Fibroblast of villous mesenchyme (primary cell): ENCODE data around the gene CD22. TPM values are rescaled to one million over a fixed set of nuclear protein-coding genes. Genes with fewer than 3 reads are reported as not detected.

Experiments used
- DNase-seq: peaks from one replicate; pipeline ENCODE4 v3.0.0-alpha.2; 2010; ENCODE audit warnings: low read depth
- H3K4me3 ChIP-seq: 2 replicates; pipeline ENCODE4 v1.5.1; 2011; ENCODE audit warnings: low read depth, mild to moderate bottlenecking, low read length
- CTCF ChIP-seq: IDR thresholded peaks from 2 replicates; pipeline ENCODE4 v1.5.1; 2012; ENCODE audit warnings: low read depth, mild to moderate bottlenecking, low read length; ENCODE audit not compliant: insufficient read depth
- total RNA-seq: library from RNA; depleted of rRNA; stranded (reverse); fragments of >200 nt; gene quantifications from 2 replicates; pipeline ENCODE4 v1.2.3, GENCODE V29; 2012

The CD22 gene
- total RNA-seq, 1 donor, result not detected

- no peak for DNase-seq
- no peak overlapping the region for H3K4me3 ChIP-seq
- no peak for TF ChIP-seq CTCF
Observed at GRCh38 chr19:35292421-35293362, 36.3 kb upstream of the CD22 start.

GRCh38 chr19:35293363-35293739 lies 35.6 kb upstream of the CD22 start:
- no peak for TF ChIP-seq CTCF
- H3K4me3 ChIP-seq, result no peak overlapping the region
- DNase-seq, result no peak

GRCh38 chr19:35293808-35294207 lies 35.2 kb upstream of the CD22 start:
- H3K4me3 ChIP-seq, result no peak overlapping the region
- no peak for TF ChIP-seq CTCF
- no peak for DNase-seq

GRCh38 chr19:35294328-35294727 lies 34.7 kb upstream of the CD22 start:
- H3K4me3 ChIP-seq, result no peak overlapping the region
- TF ChIP-seq CTCF, result no peak
- no peak for DNase-seq

- DNase-seq, result no peak
- TF ChIP-seq CTCF, result no peak
- H3K4me3 ChIP-seq, result no peak overlapping the region
Observed at GRCh38 chr19:35294859-35295791, 33.9 kb upstream of the CD22 start.

- TF ChIP-seq CTCF, result no peak
- DNase-seq, result no peak
Observed at GRCh38 chr19:35295792-35296462, 33.1 kb upstream of the CD22 start.

More at GRCh38 chr19:35295792-35296462, 33.1 kb upstream of the CD22 start:
- H3K4me3 ChIP-seq, result no peak overlapping the region
